WTC11 (cell line): ENCODE measurements around the gene C14orf132. TPM values are rescaled to one million over a fixed set of nuclear protein-coding genes. Genes with fewer than 3 reads are reported as not detected.

Source experiments
- ATAC-seq: fragments of 200-7000 bp; cut with Tn5 transposase; 2 replicates; pipeline ENCODE4 v1.10.0; 2021; ENCODE audit warnings: mild to moderate bottlenecking, moderate library complexity
- CTCF ChIA-PET: fragments of 300-600 bp; sonication (Branson Sonifier 250); formaldehyde crosslinking; loops from one replicate; lab custom pipeline; 2021; ENCODE audit warnings: antibody characterized with exemption; lab: Charles Lee
- POLR2A ChIA-PET: fragments of 350-600 bp; sonication (Branson Sonifier 250); formaldehyde crosslinking; loops from one replicate; lab custom pipeline; 2021; ENCODE audit warnings: antibody characterized with exemption; lab: Charles Lee
- DNase-seq: peaks from one replicate; pipeline ENCODE4 v3.0.0; 2021; ENCODE audit warnings: low spot score
- H3K27ac Mint-ChIP-seq: 2 replicates; pipeline ENCODE4 v1.8.0; 2021; ENCODE audit warnings: mixed read lengths
- H3K27me3 Mint-ChIP-seq: 2 replicates; pipeline ENCODE4 v1.8.0; 2021; ENCODE audit warnings: low read depth, mild to moderate bottlenecking, moderate library complexity, mixed read lengths
- H3K36me3 Mint-ChIP-seq: 2 replicates; pipeline ENCODE4 v1.8.0; 2021; ENCODE audit warnings: mixed read lengths
- H3K4me1 Mint-ChIP-seq: 2 replicates; pipeline ENCODE4 v1.8.0; 2022; ENCODE audit warnings: mixed read lengths
- H3K4me3 Mint-ChIP-seq: 2 replicates; pipeline ENCODE4 v1.8.0; 2021; ENCODE audit warnings: mild to moderate bottlenecking, moderate library complexity, mixed read lengths
- H3K9me3 Mint-ChIP-seq: 2 replicates; pipeline ENCODE4 v1.8.0; 2021; ENCODE audit warnings: mixed read lengths
- ATF3 ChIP-seq: sonication (generic); formaldehyde crosslinking; conservative IDR thresholded peaks from 2 replicates; pipeline ENCODE4 v1.8.1; 2022; ENCODE audit warnings: mild to moderate bottlenecking, missing genetic modification reagents
- CREM ChIP-seq: sonication (generic); formaldehyde crosslinking; IDR thresholded peaks from 2 replicates; pipeline ENCODE4 v1.8.1; 2022; ENCODE audit warnings: mild to moderate bottlenecking, missing genetic modification reagents, moderate library complexity
- FOXP1 ChIP-seq: sonication (generic); formaldehyde crosslinking; IDR thresholded peaks from 2 replicates; pipeline ENCODE4 v1.8.0; 2022; ENCODE audit warnings: missing genetic modification reagents, mild to moderate bottlenecking, moderate library complexity, borderline replicate concordance
- GRHL2 ChIP-seq: fragments of 250-450 bp; sonication (Bioruptor Pico); IDR thresholded peaks from 2 replicates; pipeline ENCODE4 v1.8.0; 2022; ENCODE audit warnings: mild to moderate bottlenecking, moderate library complexity; ENCODE audit not compliant: insufficient replicate concordance, severe bottlenecking
- GTF2I ChIP-seq: fragments of 250-450 bp; sonication (Bioruptor Pico); conservative IDR thresholded peaks from 2 replicates; pipeline ENCODE4 v1.4.0; 2021; ENCODE audit warnings: mild to moderate bottlenecking
- JUN ChIP-seq: sonication (generic); formaldehyde crosslinking; IDR thresholded peaks from 2 replicates; pipeline ENCODE4 v1.8.0; 2023; ENCODE audit warnings: mild to moderate bottlenecking, missing genetic modification reagents
- KAT7 ChIP-seq: sonication (generic); formaldehyde crosslinking; IDR thresholded peaks from 2 replicates; pipeline ENCODE4 v1.8.1; 2023; ENCODE audit warnings: missing genetic modification reagents, mild to moderate bottlenecking, borderline replicate concordance
- NR3C1 ChIP-seq: sonication (generic); formaldehyde crosslinking; conservative IDR thresholded peaks from 2 replicates; pipeline ENCODE4 v1.8.1; 2023; ENCODE audit warnings: low read depth, mild to moderate bottlenecking, missing genetic modification reagents
- PREB ChIP-seq: sonication (generic); formaldehyde crosslinking; IDR thresholded peaks from 2 replicates; pipeline ENCODE4 v1.8.1; 2022; ENCODE audit warnings: mild to moderate bottlenecking, missing genetic modification reagents, moderate library complexity, borderline replicate concordance
- RORB ChIP-seq: fragments of 250-450 bp; sonication (Bioruptor Pico); IDR thresholded peaks from 2 replicates; pipeline ENCODE4 v1.9.0; 2021; ENCODE audit warnings: mild to moderate bottlenecking
- SMAD4 ChIP-seq: sonication (generic); formaldehyde crosslinking; IDR thresholded peaks from 2 replicates; pipeline ENCODE4 v1.8.0; 2022; ENCODE audit warnings: mild to moderate bottlenecking, missing genetic modification reagents
- SOX15 ChIP-seq: fragments of 250-450 bp; sonication (Bioruptor Pico); IDR thresholded peaks from 2 replicates; pipeline ENCODE4 v1.9.0; 2021; ENCODE audit warnings: mild to moderate bottlenecking
- ZNF396 ChIP-seq: fragments of 250-450 bp; sonication (Bioruptor Pico); IDR thresholded peaks from 2 replicates; pipeline ENCODE4 v1.8.0; 2021; ENCODE audit warnings: mild to moderate bottlenecking, moderate library complexity, borderline replicate concordance
- total RNA-seq: library from RNA; stranded (reverse); gene quantifications from 3 replicates; pipeline ENCODE4 v1.2.3, GENCODE V29; 2021
- TF ChIP-seq, protein P1 (sequence below): sonication (generic); formaldehyde crosslinking; IDR thresholded peaks from 2 replicates; pipeline ENCODE4 v1.8.0; 2022; ENCODE audit warnings: mild to moderate bottlenecking, missing genetic modification reagents
- TF ChIP-seq, protein P2 (sequence below): fragments of 250-450 bp; sonication (Bioruptor Pico); IDR thresholded peaks from 2 replicates; pipeline ENCODE4 v1.9.0; 2021; ENCODE audit warnings: mild to moderate bottlenecking
- TF ChIP-seq, protein P3 (sequence below): sonication (generic); formaldehyde crosslinking; IDR thresholded peaks from 2 replicates; pipeline ENCODE4 v1.8.1; 2022; ENCODE audit warnings: missing genetic modification reagents, borderline replicate concordance
- TF ChIP-seq, protein P4 (sequence below): sonication (generic); formaldehyde crosslinking; conservative IDR thresholded peaks from 2 replicates; pipeline ENCODE4 v1.8.1; 2023; ENCODE audit warnings: mild to moderate bottlenecking, low read depth, missing genetic modification reagents, moderate library complexity
- TF ChIP-seq, protein P5 (sequence below): sonication (generic); formaldehyde crosslinking; IDR thresholded peaks from 2 replicates; pipeline ENCODE4 v1.8.1; 2023; ENCODE audit warnings: mild to moderate bottlenecking, missing genetic modification reagents

C14orf132 gene
- total RNA-seq, 1 experiment from 2014 or later: 14.1 TPM

- TF ChIP-seq, protein P1, sequence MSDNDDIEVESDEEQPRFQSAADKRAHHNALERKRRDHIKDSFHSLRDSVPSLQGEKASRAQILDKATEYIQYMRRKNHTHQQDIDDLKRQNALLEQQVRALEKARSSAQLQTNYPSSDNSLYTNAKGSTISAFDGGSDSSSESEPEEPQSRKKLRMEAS (CRISPR knock-in tag): no peak
Measured at GRCh38 chr14:96062010-96062409, 22.8 kb downstream of the C14orf132 start (continued).

DNA sequence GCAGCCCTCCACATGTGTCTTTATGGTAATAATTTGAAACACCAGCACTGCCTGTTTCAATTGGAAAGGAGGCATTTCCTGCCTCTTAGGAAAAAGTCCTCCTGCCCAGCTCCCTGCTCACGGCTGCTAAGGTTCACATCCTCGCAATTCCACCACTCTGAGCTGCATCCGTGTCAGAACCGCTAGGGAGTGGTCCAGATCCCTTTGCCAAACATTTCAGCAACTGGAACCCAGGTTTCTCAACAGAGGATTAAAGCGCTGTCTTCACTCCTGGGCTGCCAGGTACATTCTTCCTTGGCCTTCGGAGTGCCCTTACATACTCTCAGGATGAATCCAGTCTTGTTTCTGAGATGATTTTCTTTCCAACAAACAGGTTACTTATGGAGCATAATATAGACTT is 23.3 kb downstream of the C14orf132 start:
- Mint-ChIP-seq H3K9me3 (no peaks in the 10 kb centered on the region), H3K27me3 (no peaks in the 10 kb centered on the region), H3K4me3 (no peak overlapping the region), H3K4me1 (peaks cover 2% of the 10 kb centered on the region; the same call in 1 of the 2 replicates), H3K27ac (no peak overlapping the region), H3K36me3 (no peaks in the 10 kb centered on the region)
- CTCF ChIA-PET: interaction anchor here (1.0 to 1.7 kb wide), 3 partner anchors 36 to 69 kb away, joined by 3 to 13 read pairs (median 4); no protein-coding TSS in a partner anchor
- TF ChIP-seq PREB (no peak), SMAD4 (CRISPR knock-in tag) (no peak), ZNF396 (CRISPR knock-in tag) (no peak), CREM (no peak), RORB (CRISPR knock-in tag) (no peak), SOX15 (no peak), GRHL2 (CRISPR knock-in tag) (no peak), GTF2I (CRISPR knock-in tag) (no peak), FOXP1 (CRISPR knock-in tag) (no peak), JUN (CRISPR knock-in tag) (no peak), KAT7 (CRISPR knock-in tag) (no peak), ATF3 (no peak), NR3C1 (CRISPR knock-in tag) (no peak)
- TF ChIP-seq, protein P2, sequence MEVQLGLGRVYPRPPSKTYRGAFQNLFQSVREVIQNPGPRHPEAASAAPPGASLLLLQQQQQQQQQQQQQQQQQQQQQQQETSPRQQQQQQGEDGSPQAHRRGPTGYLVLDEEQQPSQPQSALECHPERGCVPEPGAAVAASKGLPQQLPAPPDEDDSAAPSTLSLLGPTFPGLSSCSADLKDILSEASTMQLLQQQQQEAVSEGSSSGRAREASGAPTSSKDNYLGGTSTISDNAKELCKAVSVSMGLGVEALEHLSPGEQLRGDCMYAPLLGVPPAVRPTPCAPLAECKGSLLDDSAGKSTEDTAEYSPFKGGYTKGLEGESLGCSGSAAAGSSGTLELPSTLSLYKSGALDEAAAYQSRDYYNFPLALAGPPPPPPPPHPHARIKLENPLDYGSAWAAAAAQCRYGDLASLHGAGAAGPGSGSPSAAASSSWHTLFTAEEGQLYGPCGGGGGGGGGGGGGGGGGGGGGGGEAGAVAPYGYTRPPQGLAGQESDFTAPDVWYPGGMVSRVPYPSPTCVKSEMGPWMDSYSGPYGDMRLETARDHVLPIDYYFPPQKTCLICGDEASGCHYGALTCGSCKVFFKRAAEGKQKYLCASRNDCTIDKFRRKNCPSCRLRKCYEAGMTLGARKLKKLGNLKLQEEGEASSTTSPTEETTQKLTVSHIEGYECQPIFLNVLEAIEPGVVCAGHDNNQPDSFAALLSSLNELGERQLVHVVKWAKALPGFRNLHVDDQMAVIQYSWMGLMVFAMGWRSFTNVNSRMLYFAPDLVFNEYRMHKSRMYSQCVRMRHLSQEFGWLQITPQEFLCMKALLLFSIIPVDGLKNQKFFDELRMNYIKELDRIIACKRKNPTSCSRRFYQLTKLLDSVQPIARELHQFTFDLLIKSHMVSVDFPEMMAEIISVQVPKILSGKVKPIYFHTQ (CRISPR knock-in tag): no peak
- TF ChIP-seq, protein P1 (CRISPR knock-in tag): no peak
- TF ChIP-seq, protein P3, sequence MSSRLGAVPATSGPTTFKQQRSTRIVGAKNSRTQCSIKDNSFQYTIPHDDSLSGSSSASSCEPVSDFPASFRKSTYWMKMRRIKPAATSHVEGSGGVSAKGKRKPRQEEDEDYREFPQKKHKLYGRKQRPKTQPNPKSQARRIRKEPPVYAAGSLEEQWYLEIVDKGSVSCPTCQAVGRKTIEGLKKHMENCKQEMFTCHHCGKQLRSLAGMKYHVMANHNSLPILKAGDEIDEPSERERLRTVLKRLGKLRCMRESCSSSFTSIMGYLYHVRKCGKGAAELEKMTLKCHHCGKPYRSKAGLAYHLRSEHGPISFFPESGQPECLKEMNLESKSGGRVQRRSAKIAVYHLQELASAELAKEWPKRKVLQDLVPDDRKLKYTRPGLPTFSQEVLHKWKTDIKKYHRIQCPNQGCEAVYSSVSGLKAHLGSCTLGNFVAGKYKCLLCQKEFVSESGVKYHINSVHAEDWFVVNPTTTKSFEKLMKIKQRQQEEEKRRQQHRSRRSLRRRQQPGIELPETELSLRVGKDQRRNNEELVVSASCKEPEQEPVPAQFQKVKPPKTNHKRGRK (CRISPR knock-in tag): no peak
- TF ChIP-seq, protein P4, sequence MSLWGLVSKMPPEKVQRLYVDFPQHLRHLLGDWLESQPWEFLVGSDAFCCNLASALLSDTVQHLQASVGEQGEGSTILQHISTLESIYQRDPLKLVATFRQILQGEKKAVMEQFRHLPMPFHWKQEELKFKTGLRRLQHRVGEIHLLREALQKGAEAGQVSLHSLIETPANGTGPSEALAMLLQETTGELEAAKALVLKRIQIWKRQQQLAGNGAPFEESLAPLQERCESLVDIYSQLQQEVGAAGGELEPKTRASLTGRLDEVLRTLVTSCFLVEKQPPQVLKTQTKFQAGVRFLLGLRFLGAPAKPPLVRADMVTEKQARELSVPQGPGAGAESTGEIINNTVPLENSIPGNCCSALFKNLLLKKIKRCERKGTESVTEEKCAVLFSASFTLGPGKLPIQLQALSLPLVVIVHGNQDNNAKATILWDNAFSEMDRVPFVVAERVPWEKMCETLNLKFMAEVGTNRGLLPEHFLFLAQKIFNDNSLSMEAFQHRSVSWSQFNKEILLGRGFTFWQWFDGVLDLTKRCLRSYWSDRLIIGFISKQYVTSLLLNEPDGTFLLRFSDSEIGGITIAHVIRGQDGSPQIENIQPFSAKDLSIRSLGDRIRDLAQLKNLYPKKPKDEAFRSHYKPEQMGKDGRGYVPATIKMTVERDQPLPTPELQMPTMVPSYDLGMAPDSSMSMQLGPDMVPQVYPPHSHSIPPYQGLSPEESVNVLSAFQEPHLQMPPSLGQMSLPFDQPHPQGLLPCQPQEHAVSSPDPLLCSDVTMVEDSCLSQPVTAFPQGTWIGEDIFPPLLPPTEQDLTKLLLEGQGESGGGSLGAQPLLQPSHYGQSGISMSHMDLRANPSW: no peak
- TF ChIP-seq, protein P5, sequence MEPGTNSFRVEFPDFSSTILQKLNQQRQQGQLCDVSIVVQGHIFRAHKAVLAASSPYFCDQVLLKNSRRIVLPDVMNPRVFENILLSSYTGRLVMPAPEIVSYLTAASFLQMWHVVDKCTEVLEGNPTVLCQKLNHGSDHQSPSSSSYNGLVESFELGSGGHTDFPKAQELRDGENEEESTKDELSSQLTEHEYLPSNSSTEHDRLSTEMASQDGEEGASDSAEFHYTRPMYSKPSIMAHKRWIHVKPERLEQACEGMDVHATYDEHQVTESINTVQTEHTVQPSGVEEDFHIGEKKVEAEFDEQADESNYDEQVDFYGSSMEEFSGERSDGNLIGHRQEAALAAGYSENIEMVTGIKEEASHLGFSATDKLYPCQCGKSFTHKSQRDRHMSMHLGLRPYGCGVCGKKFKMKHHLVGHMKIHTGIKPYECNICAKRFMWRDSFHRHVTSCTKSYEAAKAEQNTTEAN: no peak
- POLR2A ChIA-PET: no interaction called here
- DNase-seq: no peak
- ATAC-seq: no peak
